Cerebellar cortex (tissue), 1 donor: Measurements from ENCODE around the gene SRGAP2B.
"Not testable (repeated sequence)": the region's sequence is repeated elsewhere in the genome, so short reads cannot be mapped to it uniquely, and the experiment has no call there.

Source experiments
- DNase-seq: peaks from one replicate; pipeline ENCODE4 v3.0.0-alpha.2; 2015; ENCODE audit warnings: low spot score

SRGAP2B gene

GRCh38 chr1:145095284-145096057, at the start of gene SRGAP2B, which contains the start of gene FAM72D:
SRGAP2B (minus strand) TSS chr1:145095328; CDS start chr1:145092901, 2,427 bp downstream.
FAM72D (plus strand) TSS chr1:145095974; CDS start chr1:145096848, 874 bp downstream.
- DNase-seq = not testable (repeated sequence)

- DNase-seq = not testable (repeated sequence)
Observed at GRCh38 chr1:145144264-145144913, 49.3 kb upstream of the SRGAP2B start.

DNA sequence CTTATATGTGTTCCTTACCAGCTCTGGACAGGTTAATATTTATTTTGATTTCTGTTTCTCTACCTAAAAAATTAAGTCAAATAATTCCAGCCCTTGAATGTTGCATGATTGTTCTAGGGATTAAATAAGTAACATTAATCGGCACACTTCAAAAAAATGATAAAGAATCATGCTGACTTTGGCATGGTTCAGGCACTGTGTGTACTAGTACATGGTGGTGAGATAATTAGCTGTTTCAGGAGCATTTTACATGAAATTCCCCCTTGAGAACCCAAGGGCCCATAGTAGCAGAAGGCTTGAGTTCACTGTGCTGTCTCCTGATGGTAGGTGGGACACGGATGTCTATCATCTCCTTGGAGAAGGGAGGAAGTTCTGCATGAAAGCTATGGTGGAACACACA, 45.4 kb upstream of the SRGAP2B start:
- not testable (repeated sequence) for DNase-seq

- not testable (repeated sequence) for DNase-seq
Observed at GRCh38 chr1:145134476-145134875, 39.3 kb upstream of the SRGAP2B start.

GRCh38 chr1:145128697-145129469, 33.8 kb upstream of the SRGAP2B start:
- peak; percentile 0 for DNase-seq

- DNase-seq = not testable (repeated sequence)
Observed at GRCh38 chr1:145127144-145127543, 32.0 kb upstream of the SRGAP2B start.

DNA sequence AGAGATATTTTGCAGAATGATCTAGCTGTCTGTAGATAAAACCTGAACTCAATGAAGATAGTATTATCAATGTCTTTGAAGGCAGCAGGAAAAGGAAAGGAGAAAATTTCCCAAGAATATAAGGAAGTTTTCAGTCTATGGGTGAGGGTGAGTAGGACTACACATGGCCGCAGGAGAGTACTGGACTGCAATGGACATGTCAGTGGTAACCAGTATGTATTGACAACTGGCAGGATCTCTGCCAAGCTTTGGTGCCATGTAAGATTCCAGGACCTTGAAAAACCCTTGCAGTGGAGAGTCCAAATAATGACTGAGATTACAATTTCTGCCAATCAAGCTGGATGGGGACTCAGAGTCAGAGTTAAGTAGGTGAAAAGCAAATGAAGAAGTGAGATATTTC, 30.0 kb upstream of the SRGAP2B start:
- DNase-seq = not testable (repeated sequence)

GRCh38 chr1:145123992-145124641, 29.0 kb upstream of the SRGAP2B start:
- not testable (repeated sequence) for DNase-seq

DNA sequence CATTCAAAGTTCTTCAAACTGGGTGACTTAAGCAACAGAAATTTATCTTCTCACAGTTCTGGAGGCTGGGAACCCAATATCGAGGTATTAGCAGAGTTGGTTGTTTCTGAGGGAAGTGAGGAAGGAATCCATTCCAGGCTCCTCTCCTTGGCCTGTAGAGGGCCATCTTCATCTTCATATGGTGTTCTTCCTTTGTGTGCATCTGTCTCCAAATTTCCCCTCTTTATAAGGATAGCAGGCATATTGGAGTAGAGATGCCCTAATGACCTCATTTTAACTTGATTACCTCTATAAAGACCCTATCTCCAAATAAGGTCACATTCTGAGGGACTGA, 27.9 kb upstream of the SRGAP2B start:
- DNase-seq = not testable (repeated sequence)

GRCh38 chr1:145122344-145123061, 27.4 kb upstream of the SRGAP2B start:
- DNase-seq = not testable (repeated sequence)

GRCh38 chr1:145119842-145120241, 24.7 kb upstream of the SRGAP2B start:
- DNase-seq = not testable (repeated sequence)

- not testable (repeated sequence) for DNase-seq
Observed at GRCh38 chr1:145115587-145116493, 20.7 kb upstream of the SRGAP2B start.

DNA sequence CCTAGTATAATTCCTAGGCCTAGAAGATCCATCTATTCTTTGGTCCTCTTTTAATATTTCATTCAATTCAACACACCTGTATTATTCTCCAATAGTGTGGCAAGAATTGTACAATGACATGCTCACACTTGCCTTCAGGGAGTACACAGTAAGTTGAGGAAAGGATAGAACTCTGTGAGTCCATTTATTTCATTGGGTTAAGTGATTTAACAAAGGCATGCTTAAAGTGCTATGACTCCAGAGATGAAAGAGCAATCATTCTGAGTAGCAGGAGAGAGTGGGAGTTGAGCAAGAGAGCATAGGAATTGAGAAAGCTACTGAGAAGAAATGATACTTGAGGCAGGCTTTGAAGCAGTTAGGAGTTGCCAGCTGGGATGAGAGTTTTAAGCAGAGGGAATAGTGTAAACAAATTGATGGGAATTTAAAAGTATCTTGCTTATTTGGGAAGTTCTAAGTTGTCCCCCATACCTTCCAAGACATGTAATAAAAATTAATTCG, 19.5 kb upstream of the SRGAP2B start:
- DNase-seq = not testable (repeated sequence)

DNA sequence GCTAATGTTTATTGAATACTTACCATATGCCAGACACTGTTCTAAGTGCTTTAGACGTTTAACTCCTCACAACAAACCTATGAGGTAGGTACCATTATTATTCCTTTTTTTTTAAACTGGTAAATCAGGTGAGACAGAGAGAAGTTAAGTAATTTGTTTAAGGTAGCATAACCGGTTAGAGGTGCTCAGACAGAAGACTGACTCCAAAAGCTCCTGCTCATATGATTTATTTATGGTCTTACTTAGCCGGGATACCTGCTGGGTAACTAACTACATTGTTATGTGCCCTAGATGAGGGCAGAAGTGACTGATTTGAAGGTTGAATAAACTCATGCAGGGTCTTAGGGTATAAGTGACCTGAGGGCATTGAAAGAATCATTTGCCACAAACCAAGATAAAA, 17.6 kb upstream of the SRGAP2B start:
- DNase-seq = not testable (repeated sequence)

GRCh38 chr1:145111674-145112073, 16.5 kb upstream of the SRGAP2B start:
- not testable (repeated sequence) for DNase-seq

DNA sequence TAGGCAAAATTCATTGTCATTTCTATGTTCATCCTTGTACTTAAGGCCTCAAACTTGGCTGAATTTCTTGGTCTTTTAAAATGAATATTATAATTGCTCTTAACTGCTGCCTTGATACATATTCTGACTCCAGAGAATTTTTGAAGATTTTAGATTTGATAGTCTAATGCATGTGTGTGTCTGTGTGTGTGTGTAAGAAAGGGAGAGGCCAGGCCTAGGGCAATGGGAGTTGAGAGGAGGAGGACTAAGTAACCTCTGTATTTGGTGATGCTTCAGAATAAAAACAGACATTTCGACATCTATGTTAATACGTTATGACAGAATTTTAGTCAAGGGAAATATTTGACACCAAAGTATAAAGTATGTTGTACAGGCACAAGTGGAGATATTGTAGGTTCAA, 8.2 kb upstream of the SRGAP2B start:
- not testable (repeated sequence) for DNase-seq

- DNase-seq = not testable (repeated sequence)
Observed at GRCh38 chr1:145101725-145102124, 6.6 kb upstream of the SRGAP2B start.

GRCh38 chr1:145094655-145095211, 395 bp downstream of the SRGAP2B start:
- not testable (repeated sequence) for DNase-seq

- peak; percentile 7 for DNase-seq
Observed at GRCh38 chr1:145093517-145094149, 1.5 kb downstream of the SRGAP2B start.
